ENCODE measurements around the gene CCBE1.

DNA sequence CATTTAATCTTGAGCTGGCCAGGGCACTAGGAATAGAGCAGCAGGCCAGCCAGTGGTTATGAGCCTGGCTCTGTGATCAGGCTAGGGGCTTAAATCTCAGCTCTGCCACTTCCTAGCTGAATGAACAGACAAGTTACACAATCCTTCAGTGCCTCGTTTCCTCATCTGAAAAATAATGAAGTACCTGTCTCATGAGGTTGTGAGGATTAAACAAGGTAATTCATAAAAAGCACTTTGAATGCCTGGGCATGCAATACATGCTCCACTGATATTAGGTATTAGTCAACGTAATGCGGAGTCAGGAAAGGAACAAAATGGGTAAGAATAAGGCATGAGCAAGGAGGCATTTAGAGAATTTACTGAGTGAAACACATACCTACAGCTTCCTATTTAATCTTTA, 100.2 kb downstream of the CCBE1 start:
- TF ChIP-seq CTCF (IDR thresholded peaks at IDR 0.05) (no peak), ZFX (IDR thresholded peaks at IDR 0.05; ENCODE audit: borderline replicate concordance) (no peak)
